GM12874 (cell line): ENCODE data around the gene CXCL1.

Experiments used
- CTCF ChIP-seq: IDR thresholded peaks from 2 replicates; pipeline ENCODE4 v1.5.1; 2011; ENCODE audit warnings: low read depth, mild to moderate bottlenecking, control low read depth, low read length, moderate library complexity; ENCODE audit not compliant: insufficient read depth

Gene CXCL1

GRCh38 chr4:73844345-73844744 is 24.8 kb upstream of the CXCL1 start:
- no peak for TF ChIP-seq CTCF

- no peak for TF ChIP-seq CTCF
These were observed 24.4 kb upstream of the CXCL1 start for GRCh38 chr4:73844806-73845205.

GRCh38 chr4:73847526-73848182 is 21.5 kb upstream of the CXCL1 start:
- no peak for TF ChIP-seq CTCF

GRCh38 chr4:73848183-73848777 is 20.9 kb upstream of the CXCL1 start:
- no peak for TF ChIP-seq CTCF

- no peak for TF ChIP-seq CTCF
These were observed 18.8 kb upstream of the CXCL1 start for GRCh38 chr4:73850261-73850970.

GRCh38 chr4:73851293-73851692 is 17.9 kb upstream of the CXCL1 start:
- no peak for TF ChIP-seq CTCF

- no peak for TF ChIP-seq CTCF
These were observed 16.4 kb upstream of the CXCL1 start for GRCh38 chr4:73852771-73853170.
